ENCODE results near the gene TFB1M.
"Not testable (repeated sequence)": the region's sequence is repeated elsewhere in the genome, so short reads cannot be mapped to it uniquely, and the experiment has no call there.

Gene TFB1M

DNA sequence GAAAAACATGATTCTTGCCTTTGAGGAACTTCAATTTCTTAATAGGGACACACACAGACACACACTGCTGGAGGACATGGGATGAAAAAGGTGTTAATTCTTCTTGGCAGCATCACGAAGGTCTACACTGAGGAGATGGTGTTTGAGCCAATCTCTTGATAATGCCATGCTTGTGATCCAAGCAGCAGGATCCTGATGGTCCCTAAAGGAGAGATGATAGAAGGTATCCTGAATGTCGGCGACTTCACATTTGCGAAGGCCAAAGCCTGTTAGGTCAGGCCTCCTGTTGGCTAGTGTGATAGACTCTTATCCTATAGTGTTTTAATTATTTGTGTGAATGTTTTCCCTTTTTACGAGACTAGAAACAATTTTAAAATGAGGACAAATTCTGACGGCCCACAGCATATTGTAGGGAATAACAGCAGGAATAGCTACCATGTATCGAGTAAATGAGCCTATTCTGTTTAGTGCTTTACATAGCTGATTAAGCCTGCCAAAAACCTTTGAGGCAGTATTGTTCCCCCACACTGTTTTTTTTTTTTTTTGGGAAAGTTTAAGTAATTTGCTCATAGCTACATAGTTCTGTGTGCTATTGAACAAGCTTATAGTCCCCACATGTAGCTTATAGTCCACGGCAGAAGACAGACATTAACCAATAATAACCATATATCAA, 15.3 kb upstream of the TFB1M start:
- DNase-seq (ENCODE audit: low read depth in 2 of 2): no peak

DNA sequence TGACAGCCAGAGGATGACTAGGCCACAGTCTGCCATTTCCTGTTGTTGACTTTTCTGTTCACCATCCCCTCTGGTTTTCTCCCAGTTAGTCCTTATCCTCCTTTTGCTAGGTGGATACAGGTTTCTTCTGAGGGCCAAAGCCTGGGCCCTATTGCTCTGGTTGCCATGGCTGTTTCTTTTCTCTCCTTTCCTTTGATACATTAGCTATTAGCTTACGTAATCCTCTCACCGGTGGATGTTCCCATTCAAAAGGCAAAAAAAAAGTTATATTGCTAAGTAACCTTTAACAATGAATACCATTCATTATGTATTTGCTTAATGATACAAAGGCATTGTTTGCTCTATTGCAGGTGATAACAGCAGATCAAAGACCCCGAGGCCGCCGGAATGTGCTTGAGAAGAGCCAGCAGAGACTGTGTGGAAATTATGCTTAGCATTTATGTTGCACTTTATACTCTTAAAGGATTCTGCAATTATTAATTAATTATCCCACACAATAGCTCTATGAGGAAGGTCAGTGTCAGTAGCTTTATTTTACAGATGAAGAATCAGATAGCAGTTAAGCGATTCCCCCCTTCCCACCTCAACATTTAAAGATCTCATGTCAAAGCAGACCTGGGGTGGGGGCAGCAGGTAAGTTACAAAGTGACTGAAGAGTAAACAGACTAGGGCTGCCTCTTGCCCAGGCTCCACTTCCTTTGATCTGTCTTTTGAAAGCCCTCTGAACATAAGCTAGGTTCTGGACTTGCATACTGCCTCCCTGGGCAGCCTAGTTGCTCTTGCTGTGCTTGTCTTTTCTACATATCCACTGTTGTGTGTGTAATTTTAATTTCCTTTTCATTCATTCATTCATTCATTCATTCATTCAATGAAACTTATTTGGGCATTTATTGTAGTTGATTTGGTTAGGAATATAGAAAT, 14.5 kb upstream of the TFB1M start:
- no peak for DNase-seq (ENCODE audit: low read depth in 2 of 2)

DNA sequence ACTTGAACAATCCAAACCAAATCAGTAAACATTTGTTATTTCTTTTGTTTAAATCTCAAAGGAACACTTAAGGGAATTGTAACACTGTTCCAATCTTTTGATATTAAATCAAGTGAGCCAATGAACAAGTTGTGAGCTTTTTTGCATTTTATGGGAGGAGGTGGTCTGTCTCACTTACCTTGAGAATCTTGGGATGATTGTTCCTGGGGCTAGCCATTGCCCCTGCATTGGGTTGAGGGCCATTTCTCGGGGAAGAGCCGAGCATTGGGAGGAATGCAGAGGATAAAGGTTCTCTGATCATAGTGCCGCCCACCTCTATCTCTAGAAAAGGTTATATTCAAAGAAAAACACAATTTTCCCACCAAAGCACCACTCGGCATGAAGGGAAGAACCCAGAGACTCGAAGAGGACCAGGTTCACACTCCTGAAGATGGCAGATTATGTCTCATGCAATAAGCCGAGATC, 13.8 kb upstream of the TFB1M start:
- DNase-seq (ENCODE audit: low read depth in 2 of 2): no peak

DNA sequence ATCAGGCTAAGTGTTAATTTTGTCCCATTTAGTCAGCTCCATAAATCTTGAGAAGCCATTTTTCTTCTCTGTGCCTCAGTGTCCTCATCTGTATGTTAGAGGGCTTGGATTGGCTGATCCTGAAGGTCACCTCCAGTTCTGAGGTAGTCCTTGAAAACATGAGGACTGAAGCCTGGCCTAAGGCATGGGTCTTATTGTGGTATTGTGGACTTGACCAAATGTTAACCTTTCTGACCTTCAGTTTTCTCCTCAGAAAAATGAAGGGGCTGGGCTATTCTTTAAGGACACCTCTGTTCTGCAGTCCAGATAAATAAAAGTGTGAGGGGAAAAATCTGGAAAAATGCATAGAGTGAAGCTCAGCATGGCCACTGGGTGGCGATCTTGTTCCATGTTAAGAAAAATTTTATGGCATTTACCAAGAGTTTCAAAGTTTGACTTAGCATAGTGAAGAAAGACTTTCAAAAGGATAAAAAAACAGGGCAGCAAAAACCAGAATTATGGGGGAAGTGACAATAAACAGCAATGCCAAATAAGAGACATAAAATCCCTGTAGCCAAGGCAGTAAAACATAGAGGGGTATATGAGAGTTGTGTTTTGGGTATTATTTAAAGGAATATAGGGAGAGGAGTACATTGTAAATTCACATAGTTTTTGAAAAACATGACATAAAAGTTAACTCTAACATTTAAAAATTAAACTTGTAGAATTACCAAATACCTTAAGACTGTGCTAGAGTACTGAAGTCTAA, 13.2 kb upstream of the TFB1M start:
- DNase-seq (ENCODE audit: low read depth in 2 of 2): peak; percentile 18 to 33

DNA sequence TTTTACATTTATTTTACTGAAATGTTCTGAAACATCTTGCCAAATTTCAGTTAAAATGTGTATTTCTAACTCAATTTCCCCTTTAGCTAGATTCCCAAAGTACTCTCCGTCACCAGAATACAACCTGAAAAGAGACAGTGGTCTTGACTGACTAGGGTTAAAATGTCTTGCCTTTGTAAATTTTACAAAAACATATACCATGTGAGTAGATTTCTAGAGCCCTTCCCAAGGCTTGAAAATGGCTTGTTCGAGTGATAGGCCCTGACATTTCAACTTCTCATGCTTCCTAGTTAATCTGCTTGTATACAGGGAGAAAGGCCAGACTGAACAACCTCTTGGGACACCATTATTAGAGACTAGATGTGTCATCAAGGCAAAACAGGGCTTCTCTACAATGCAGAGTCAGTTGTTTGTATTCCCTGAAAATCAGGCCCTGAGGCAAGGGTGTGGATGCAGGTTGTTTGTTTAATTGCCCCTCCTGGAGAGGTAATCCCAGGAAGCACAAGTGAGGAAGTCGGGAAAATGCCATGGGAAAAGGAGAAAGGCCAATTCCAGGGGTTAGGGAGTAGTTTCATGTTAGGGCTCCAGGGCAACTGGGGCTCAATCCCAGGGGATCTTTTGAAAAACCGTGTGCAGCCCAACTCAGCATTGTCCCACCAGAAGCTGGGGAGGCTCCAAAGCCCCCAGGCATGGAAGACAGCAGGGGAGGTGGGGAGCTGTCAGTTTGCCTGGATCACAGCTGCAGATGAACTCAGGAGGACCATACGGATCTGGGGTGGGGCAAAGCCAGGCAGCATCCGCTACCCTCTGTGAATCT, 11.6 kb upstream of the TFB1M start:
- DNase-seq (ENCODE audit: low read depth in 2 of 2): no peak

DNA sequence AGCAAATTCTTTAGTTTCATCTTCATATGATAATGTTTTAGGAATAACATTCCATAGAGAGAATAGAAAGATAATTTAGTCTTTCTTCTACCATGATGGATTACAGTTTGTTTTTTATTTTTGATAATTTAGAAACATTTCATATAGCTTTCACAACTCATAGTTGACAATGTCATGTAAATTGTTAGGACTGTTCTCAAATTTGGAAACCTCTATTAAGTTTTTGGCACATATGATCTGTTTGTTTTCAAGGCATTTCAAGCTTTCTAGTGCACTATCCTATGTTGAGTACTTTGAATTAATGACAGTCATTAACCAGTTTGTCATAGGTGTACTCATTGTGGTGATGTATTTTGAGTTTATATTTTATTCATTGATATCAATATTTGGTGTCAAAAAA, 10.7 kb upstream of the TFB1M start:
- DNase-seq (ENCODE audit: low read depth in 2 of 2): no peak

DNA sequence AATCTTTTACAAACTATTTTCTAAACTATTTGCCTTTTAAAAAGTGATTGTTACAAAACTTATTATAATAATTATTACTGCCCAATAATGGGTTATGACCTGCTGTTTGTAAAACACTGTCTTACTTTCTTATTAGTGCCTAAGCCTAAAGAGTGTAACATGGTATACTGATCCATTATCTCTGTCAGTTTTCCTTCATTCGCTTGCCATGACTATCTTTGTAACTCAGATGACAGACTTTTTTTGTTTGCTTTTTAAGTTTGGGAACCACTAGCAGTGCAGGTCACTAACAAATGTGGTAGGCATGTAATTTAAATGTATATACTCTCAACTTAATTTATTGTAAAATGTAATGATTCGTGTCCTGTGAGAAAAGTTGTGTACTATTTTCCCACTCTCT, 9.9 kb upstream of the TFB1M start:
- no peak for DNase-seq (ENCODE audit: low read depth in 2 of 2)

DNA sequence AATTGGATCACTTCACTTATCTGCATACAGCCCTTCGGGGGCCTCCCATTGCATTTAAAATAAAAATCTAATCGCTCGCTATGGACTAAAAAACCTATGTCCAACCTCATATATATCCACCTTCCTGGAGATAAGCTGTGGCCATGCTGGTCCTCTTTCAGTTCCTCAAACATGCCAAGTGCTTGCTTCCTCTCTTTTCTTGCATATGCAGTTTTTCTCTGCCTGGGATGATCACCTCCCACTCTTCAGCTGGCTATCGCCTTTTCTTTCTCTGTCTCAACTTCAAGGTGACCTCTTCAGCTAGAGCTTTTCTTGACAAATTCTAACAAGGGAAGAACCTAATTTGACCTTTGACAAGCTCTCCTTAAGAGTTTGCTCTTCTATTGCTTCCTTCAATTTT, 5.6 kb upstream of the TFB1M start:
- no peak for DNase-seq (ENCODE audit: low read depth in 2 of 2)

DNA sequence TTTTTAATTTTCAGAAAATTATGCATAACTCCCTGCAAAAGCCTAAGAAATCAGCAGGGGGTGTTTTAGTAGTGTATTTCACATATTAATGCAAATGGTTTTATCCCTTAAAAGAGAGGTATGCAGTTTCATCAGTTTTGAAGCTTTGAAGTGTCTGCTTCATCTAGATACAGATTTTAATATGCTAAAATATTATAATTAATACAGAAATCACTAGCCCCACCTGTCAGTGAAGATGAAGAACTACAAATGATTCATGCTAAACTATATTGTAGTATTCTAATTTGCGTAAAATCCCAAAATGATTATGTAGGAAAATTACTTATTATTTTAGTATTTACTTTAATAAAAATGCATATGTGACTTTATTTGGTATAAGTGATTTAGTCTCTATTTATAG, 2.9 kb upstream of the TFB1M start:
- no peak for DNase-seq (ENCODE audit: low read depth in 2 of 2)

DNA sequence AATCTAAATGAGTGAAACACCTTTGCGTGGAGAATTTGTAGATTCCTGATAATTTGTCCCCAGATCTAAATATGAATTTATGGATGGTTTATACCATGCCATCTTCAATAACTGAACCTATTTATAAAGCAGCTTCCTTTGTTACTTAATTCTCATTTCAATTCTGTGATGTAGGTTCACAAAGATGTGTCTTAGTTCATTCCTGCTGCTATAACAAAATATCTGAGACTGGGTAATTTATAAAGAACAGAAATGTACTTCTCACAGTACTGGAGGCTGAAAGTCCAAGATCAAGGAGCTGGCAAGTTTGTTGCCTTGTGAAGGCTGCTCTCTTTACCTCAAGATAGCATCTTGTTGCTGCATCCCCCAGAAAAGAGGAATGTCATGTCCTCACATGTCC, 2.1 kb upstream of the TFB1M start:
- DNase-seq (ENCODE audit: low read depth in 2 of 2): no peak

DNA sequence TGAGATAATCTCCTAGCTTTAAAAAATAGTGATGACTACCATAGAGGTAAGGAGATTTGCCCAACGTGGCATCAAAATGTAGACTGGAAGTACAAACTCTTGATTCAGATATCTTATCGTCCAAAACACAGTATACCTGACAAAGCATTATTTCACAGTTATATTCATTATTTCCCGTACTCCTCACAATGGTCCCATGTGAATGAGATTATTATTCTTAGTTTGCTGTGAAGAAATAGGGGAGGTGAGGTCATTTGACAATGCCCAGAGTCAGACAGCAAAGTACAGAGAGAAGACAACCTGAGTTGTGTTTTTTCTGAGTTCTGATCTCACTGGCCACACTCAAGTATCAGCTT, 1.2 kb upstream of the TFB1M start:
- no peak for DNase-seq (ENCODE audit: low read depth in 2 of 2)

DNA sequence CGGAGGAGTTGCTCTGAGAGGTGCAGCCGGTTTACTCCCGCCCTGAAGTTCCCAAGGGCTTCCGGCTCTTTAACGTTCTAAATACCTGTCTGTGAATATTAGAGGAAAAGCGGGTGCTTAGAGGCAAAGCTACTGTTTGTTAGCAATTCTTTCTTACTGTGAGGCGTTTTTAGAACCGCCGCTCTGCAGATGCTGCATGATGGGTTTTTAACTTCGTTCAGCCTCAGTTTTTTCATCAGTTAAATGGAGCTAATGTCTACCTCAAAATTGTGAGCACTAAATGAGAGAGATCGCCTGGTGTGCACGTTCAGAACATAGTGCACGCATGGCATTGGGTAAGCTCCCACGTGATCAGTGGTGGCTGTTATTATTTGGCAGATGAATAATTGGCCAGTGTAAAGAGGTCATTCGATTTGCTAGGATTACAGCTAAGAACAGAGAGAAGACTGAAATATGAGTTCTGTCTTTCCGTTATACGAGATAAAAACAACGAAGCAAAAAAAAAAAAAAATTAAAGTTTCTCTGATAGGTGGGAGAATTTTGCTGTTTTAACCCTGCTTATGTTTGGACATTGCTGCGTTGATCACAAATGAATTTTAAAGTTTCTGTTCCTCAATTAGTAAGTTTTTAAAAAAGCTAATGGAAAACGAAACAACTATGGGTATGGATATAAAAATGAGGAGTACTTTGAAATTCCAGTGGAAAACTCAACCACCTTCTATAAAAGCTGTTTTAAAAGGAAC, 660 bp upstream of the TFB1M start:
- DNase-seq (ENCODE audit: low read depth in 2 of 2): peak; percentile 22 to 32

DNA sequence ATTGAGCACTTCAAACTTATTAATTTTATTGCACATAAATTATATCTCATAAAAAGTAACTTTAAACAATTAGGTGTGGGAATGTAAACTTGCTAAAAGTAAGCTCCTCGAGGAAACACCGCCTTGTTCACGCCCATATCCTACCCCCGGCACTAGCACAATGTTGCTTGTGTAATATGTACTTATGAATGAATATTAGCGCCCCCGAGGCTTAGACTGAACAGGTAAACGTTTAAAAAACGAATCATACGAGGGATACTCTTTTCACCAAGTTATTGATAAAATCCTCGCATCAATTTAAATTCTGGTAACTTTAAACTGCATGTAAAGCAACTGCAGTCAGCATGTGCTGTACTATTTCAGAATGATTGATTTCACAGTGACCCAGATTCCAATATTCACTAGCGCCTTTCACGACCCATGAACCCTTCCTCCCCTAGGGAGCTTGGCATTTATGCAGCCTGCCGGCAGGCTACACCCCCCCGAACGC, 637 bp downstream of the TFB1M start:
- no peak for DNase-seq (ENCODE audit: low read depth in 2 of 2)

DNA sequence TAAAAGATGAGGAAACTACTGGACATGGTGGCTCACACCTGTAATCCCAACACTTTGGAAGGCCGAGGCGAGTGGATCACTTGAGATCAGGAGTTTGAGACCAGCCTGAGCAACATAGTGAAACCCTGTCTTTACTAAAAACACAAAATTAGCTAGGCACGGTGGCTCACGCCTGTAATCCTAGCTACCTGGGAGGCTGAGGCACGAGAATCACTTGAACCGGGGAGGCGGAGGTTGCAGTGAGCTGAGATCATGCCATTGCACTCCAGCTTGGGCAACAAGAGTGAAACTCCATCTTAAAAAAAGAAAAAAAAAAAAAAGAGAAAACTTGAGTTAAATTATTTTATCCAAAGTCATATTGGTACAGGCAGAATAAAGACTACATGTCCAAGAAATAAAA, 1.3 kb downstream of the TFB1M start:
- not testable (repeated sequence) for DNase-seq (ENCODE audit: low read depth in 2 of 2)

DNA sequence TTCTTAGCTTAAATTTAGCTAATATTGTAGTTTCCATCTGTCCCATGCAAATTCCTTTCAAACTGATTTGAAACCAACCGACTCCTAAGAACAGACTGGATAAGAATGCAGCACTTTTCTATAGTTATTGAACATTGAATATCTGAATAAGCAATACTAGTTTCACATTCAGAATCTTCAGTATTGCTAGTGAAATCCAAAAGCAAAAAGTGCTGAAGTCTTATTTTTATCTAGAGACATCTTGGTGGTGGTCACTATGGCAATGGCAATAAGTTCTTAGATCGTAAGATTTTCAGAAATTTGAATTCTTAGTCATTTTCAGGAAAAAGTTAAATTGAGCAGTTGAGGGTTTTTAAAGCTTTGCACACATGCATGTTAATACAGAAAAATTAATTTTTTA, 2.7 kb downstream of the TFB1M start:
- DNase-seq (ENCODE audit: low read depth in 2 of 2): no peak

DNA sequence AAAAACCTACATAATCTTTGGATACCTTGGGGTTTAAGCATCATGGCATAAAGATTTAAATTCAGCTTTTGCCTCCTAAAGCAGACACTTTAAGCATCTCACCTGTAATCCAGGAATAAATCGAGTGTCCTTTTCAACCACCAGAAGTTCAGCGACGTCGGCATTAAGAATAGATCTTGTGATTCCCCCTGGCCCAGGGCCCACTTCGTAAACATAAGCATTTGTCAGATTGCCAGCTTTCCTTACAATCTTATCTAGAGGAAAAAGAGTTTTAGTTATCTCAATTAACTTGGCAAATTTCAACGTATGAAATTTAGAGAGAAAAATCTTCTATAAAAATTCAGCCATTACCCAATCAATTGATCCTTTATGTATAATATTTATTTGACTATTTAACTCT, 3.2 kb downstream of the TFB1M start:
- DNase-seq (ENCODE audit: low read depth in 2 of 2): no peak

DNA sequence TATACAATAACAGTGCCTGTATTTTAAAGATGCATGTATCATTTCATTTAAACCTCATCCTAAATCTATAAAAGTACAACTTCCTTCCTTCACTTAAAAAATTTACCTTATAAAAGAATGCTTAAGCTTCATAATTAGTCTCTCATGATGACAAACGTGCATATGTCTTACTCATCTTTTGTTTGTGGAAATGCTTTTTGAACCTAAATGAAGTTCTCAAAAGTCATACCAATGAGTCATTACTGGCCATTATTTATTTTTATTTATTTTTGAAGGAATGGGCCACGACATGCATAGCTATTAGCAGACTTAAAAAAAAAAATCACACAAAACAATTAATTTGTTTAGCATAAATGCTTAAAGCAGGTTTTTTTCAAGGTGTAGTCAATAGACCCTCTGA, 3.7 kb downstream of the TFB1M start:
- DNase-seq (ENCODE audit: low read depth in 2 of 2): no peak

DNA sequence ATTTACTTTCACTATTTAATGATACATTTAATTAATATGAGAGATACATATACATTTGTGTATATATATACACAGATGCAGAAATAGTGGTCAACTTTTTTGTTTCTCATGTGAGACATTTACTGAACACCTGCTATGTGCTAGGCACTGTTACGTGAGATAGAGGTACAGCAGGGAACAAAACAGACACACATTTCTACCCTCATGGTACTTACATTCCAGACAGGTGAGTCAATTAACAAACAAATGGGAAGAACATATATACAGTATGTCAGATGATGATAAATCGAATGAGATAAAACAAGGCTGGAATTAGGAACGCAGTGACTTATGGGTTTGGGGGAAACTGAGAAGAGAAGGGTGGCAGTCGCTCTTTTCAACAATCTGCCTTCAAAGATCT, 5.1 kb downstream of the TFB1M start:
- DNase-seq (ENCODE audit: low read depth in 2 of 2): no peak

DNA sequence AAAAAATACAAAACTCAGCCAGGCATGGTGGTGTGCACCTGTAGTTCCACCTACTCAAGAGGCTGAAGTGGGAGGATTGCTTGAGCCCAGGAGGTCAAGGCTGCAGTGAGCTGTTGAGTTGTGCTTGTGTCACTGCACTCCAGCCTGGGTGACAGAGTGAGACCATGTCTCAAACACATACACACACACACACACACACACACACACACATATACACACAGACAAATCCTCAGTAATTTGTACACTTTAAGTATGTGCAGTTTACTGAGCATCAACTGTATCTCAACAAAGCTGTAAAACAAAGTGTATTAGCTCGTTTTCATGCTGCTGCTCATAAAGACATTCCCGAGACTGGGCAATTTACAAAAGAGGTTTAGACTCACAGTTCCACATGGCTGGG, 7.3 kb downstream of the TFB1M start:
- DNase-seq (ENCODE audit: low read depth in 2 of 2): no peak

DNA sequence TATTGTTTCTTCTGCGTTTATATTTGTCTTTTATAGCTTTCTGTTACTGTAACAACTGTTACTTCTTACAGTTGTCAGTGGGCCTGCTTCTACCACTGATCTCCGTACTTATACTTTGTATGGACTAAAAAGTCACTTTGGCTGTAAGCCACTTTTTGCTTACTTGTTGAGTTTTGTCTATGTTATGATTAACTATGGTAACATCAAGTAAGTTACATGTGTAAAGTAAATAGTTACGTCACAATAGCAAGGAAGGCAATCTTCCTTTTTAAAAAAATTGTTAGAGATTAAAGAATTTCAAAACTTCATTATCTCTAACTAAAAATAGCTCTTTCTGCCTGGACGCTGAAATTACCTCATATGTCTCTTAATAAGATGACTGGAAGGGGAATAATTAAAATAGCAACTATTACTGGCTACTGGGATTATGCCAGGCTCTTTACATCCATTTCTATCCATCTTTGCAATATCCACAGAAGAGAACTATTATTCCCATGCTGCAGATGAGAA, 10.9 kb downstream of the TFB1M start:
- DNase-seq (ENCODE audit: low read depth in 2 of 2): no peak

DNA sequence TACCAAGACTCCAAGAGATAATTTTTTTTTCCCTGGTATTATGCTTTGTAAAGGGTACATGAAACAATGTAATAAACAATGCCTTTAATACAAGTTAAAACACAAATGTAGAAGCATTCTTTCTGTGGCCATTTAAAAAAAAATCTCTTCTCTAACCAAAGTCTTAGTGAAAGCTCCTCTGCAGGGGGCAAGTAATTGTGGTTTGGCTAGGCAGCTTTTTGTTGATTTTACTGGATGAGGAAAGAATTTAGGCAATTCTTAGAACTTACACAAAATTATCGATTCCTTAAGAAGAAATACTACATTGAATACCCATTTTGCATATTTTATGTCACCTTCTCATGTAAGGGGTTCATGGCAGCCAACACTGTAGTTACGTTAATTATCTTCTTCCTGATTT, 12.4 kb downstream of the TFB1M start:
- DNase-seq (ENCODE audit: low read depth in 2 of 2): no peak
